HFF-Myc (cell line): ENCODE measurements around the gene MRPL46.
"Not testable (repeated sequence)": the region's sequence is repeated elsewhere in the genome, so short reads cannot be mapped to it uniquely, and the experiment has no call there.

Experiments
- DNase-seq: peaks from one replicate; pipeline ENCODE4 v3.0.0-alpha.2; 2011; ENCODE audit warnings: low read depth; ENCODE audit errors: extremely low read depth
- H3K4me3 ChIP-seq: replicated peaks from 2 replicates; pipeline ENCODE4 v1.5.1; 2011; ENCODE audit warnings: low read depth, mild to moderate bottlenecking, control low read depth, low read length
- TF ChIP-seq, protein P1 (sequence below): IDR thresholded peaks from 2 replicates; pipeline ENCODE4 v1.5.1; 2012; ENCODE audit warnings: mild to moderate bottlenecking, low read depth, low read length, control low read depth; ENCODE audit errors: missing control alignments

MRPL46 gene

DNA sequence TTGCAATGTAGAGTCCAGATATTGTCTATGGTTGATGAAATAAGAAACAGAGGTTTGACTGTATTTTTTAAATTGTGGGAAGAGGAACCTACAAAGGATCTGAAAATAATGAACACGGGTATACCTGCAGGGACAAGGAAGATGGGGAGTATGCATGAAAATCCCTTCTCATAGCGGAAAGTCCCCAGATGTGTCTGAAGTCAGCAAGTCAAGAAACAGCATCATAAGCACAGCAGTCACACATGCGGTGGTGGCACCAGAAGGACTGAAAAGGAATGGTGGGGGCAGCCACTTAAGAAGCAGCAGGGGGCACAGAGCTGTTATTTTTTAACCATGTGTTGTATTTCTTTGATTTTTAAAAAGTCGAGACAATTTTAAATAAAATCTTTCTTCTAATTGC lies 5.0 kb upstream of the MRPL46 start:
- no peak for DNase-seq
- TF ChIP-seq, protein P1, sequence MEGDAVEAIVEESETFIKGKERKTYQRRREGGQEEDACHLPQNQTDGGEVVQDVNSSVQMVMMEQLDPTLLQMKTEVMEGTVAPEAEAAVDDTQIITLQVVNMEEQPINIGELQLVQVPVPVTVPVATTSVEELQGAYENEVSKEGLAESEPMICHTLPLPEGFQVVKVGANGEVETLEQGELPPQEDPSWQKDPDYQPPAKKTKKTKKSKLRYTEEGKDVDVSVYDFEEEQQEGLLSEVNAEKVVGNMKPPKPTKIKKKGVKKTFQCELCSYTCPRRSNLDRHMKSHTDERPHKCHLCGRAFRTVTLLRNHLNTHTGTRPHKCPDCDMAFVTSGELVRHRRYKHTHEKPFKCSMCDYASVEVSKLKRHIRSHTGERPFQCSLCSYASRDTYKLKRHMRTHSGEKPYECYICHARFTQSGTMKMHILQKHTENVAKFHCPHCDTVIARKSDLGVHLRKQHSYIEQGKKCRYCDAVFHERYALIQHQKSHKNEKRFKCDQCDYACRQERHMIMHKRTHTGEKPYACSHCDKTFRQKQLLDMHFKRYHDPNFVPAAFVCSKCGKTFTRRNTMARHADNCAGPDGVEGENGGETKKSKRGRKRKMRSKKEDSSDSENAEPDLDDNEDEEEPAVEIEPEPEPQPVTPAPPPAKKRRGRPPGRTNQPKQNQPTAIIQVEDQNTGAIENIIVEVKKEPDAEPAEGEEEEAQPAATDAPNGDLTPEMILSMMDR, result no peak
- H3K4me3 ChIP-seq, result no peak overlapping the region

DNA sequence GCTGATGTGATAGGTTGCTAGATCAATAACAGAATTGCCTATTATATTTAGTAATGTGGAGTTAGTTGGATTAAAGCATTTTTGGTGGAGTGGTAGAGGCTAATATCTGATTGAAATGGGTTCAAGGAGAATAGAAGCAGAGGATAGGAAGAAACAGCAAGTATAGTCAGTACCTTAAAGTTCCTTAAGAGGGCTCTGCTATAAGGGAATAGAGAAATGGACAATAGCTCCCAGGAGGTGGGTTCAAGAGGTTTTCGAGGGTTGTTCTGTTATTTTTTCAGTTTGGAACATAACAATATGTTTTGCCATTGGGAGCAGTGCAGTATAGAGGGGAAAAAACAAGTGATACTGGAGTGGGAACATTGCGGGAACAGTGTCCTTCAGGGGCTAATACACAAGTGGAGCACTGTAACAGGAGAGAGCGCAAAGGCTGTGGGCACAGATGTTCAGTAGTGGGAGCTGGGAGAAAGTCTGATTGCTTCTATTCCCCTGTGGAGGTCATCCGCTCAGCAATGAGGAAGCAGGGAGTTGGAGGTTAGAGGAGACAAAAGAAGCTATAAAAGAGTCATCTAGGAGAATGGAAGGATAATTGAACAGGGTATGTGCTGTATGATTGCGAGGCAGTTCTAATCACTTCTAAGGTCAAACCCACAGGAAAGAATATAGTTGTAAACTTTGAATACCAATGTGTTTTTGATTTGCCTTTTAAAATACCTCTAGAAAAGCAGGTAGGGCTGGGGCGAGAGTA lies 3.6 kb upstream of the MRPL46 start:
- no peak overlapping the region for H3K4me3 ChIP-seq
- DNase-seq, result no peak
- TF ChIP-seq, protein P1, result peak; percentile 9

DNA sequence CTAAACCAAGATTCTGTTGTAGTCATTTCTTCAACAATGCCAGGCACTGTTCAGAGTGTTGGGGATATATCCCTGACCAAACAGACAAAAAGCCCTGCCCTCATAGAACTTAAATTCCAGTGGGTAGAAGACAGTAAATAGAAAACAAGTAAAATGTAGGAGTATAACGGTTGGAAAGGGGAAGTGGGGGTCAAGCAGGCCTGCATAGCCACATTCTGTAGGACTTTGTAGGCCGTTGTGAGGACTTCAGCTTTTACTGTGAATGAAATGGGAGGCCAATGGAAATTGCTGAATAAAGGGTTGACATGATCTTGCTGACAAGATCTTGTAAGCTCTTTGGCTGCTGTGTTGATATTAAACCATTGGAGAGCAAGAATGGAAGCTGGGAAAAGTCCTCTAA lies 2.1 kb upstream of the MRPL46 start:
- no peak for DNase-seq
- TF ChIP-seq, protein P1, result no peak
- no peak overlapping the region for H3K4me3 ChIP-seq

DNA sequence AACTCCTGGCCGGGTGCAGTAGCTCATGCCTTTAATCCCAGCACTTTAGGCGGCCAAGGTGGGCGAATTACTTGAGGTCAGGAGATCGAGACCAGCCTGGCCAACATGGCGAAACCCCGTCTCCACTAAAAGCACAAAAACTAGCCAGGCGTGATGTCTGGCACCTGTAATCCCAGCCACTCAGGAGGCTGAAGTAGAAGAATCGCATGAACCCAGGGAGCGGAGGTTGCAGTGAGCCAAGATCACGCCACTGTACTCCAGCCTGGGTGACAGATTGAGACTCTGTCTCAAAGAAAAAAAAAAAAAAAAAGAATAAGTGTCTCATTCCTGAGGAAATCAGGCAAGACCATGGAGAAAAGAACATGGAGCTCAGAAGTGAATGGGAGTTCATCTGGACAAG lies 1.5 kb upstream of the MRPL46 start:
- peak overlapping the region; percentile 72 for H3K4me3 ChIP-seq
- not testable (repeated sequence) for DNase-seq

DNA sequence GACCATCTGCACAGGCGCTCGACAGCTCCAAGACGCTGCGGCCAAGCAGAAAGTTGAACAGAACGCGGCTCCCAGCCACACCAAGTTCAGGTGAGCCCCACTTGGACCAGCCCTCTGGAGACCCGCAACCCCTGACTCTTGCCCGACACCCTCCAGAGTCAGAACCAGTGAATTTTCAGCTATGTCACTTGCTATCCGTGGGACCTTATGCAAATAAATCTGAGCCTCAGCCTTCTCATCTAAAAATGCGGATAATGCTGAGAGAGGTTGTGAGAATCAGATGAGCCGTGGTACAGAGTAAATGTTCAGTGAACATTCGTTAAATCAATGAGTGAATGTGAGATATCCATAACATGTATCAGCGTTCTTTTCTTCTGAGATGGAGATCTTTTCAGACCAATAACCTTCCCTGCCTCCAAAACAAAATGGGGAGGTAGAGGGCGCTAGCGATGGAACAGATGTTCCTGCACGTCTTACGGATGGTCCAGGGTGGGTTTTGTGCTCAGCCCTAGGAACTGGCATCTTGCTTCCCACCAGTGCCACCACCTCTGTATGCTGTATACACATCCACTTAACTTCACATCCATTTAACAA lies 844 bp upstream of the MRPL46 start:
- peak overlapping the region; percentile 72 for H3K4me3 ChIP-seq
- TF ChIP-seq, protein P1, result peak; percentile 45
- DNase-seq, result no peak

DNA sequence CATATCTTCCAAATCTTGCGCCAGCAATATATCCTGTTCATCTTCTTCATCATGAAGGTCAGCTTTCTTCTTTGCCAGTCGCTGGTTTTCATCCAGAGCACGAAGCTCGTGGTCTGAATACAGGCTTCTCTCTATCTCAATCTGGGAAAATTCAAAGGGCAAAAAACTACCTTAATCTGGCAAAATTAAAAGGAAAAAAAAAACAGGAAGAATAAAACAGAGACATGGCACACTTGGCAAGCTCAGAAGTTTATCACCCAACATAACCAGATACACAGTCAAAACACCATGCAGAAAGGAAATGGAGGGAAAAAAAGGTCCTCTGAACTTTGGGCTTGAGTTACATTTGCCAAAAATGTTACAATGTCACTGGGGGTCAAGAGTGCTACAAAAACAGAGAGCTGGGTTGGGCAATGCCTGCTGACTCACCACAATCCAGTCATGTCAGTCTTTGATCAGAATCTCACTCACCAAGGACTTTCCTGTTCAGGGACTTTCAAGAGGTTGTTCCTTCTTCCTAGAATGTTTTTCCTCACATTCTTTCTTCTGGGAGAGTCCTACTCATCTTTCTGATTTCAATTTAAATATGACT lies 1.5 kb downstream of the MRPL46 start:
- peak overlapping the region; percentile 72; the same call in 1 of the 2 replicates for H3K4me3 ChIP-seq
- no peak for DNase-seq
- TF ChIP-seq, protein P1, result no peak

DNA sequence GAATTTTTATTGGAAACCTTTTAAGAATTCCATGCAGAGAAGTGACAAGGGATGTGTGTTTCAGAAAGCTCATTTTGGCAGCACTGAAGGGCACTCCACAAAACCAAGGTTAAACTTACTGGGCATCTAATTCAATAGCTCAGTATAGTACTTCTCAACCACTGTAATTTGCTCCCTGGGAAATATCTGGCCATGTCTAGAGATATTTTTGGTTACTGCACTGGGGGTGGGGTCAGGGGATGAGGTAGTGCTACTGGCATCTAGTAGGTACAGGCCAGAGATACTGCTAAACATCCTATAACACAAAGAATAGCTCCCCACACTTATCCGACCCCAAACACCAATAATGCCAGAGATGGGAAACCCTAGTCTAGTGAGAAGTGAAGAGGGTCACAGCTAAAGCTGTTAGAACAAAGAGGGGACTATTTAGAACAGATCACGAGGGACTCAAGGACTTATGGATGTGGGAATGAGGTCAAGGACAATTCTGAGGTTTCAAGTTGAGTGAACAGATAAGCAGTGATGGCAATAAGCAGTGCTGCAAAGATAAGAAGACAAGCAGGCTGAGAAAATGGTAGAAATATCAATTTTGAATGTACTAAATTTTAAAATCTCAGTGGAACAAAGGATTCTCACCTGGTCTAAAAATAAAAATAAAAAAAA lies 3.2 kb downstream of the MRPL46 start:
- no peak for DNase-seq
- no peak overlapping the region for H3K4me3 ChIP-seq
- TF ChIP-seq, protein P1, result no peak
